ENCODE results near the gene PRKCB.

GRCh38 chr16:23896832-23897821 is 61.3 kb downstream of the PRKCB start:
- TF ChIP-seq ZNF133 (tag by site-specific recombination; IDR thresholded peaks at IDR 0.05) (no peak), ZNF639 (tag by site-specific recombination; IDR thresholded peaks at IDR 0.05) (no peak), REST (tag by site-specific recombination; IDR thresholded peaks at IDR 0.05) (no peak), ZNF629 (tag by site-specific recombination; IDR thresholded peaks at IDR 0.05) (no peak), SP2 (tag by site-specific recombination; IDR thresholded peaks at IDR 0.05) (no peak), CTCF (tag by site-specific recombination; IDR thresholded peaks at IDR 0.05) (no peak), ZNF138 (tag by site-specific recombination; IDR thresholded peaks at IDR 0.05; ENCODE audit: borderline replicate concordance) (no peak), PRDM10 (tag by site-specific recombination; IDR thresholded peaks at IDR 0.05) (no peak)

Data from HEK293 (cell line).